H9 (cell line): ENCODE results near the gene TMED6. TPM values are rescaled to one million over a fixed set of nuclear protein-coding genes. Genes with fewer than 3 reads are reported as not detected.

Experiments used
- DNase-seq: peaks from one replicate; pipeline ENCODE4 v3.0.0-alpha.2; 2017
- H2AFZ ChIP-seq: one replicate; pipeline ENCODE4 v1.6.1; 2013; ENCODE audit warnings: mild to moderate bottlenecking, low read length, control low read depth, moderate library complexity
- H2AK5ac ChIP-seq: 2 replicates; pipeline ENCODE4 v1.6.1; 2013; ENCODE audit warnings: low read length, control low read depth, mixed read lengths; ENCODE audit not compliant: insufficient read length
- H2BK120ac ChIP-seq: one replicate; pipeline ENCODE4 v1.6.1; 2013; ENCODE audit warnings: low read depth, mild to moderate bottlenecking, low read length, control low read depth, inconsistent platforms; ENCODE audit not compliant: poor library complexity, severe bottlenecking
- H2BK12ac ChIP-seq: 2 replicates; pipeline ENCODE4 v1.6.1; 2013; ENCODE audit warnings: low read length, control low read depth, mixed read lengths, low read depth; ENCODE audit not compliant: insufficient read length
- H2BK15ac ChIP-seq: 2 replicates; pipeline ENCODE4 v1.6.1; 2013; ENCODE audit warnings: low read depth, low read length, control low read depth
- H2BK20ac ChIP-seq: one replicate; pipeline ENCODE4 v1.6.1; 2013; ENCODE audit warnings: low read depth, mild to moderate bottlenecking, low read length, control low read depth, inconsistent platforms; ENCODE audit not compliant: poor library complexity, severe bottlenecking
- H2BK5ac ChIP-seq: 2 replicates; pipeline ENCODE4 v1.6.1; 2013; ENCODE audit warnings: low read length, control low read depth, mixed read lengths; ENCODE audit not compliant: insufficient read length
- H3K14ac ChIP-seq: 2 replicates; pipeline ENCODE4 v1.6.1; 2013; ENCODE audit warnings: low read length, control low read depth; ENCODE audit not compliant: insufficient read depth
- H3K18ac ChIP-seq: 2 replicates; pipeline ENCODE4 v1.6.1; 2013; ENCODE audit warnings: low read depth, mild to moderate bottlenecking, mixed read lengths, low read length, control low read depth; ENCODE audit not compliant: insufficient read length
- H3K23ac ChIP-seq: 2 replicates; pipeline ENCODE4 v1.6.1; 2013; ENCODE audit warnings: low read length, control low read depth, mixed read lengths, low read depth; ENCODE audit not compliant: insufficient read length
- H3K23me2 ChIP-seq: 2 replicates; pipeline ENCODE4 v1.6.1; 2013; ENCODE audit warnings: low read depth, mild to moderate bottlenecking, mixed read lengths, low read length, control low read depth; ENCODE audit not compliant: insufficient read length, poor library complexity, severe bottlenecking
- H3K27ac ChIP-seq: 2 replicates; pipeline ENCODE4 v1.5.1; 2013; ENCODE audit warnings: low read length, control low read depth, mixed read lengths, low read depth; ENCODE audit not compliant: insufficient read length
- H3K27me3 ChIP-seq: 2 replicates; pipeline ENCODE4 v1.6.1; 2013; ENCODE audit warnings: low read length, control low read depth, inconsistent platforms; ENCODE audit not compliant: insufficient read depth
- H3K4ac ChIP-seq: 2 replicates; pipeline ENCODE4 v1.6.1; 2013; ENCODE audit warnings: low read depth, mild to moderate bottlenecking, control low read depth, inconsistent platforms, low read length, moderate library complexity
- H3K4me1 ChIP-seq: 2 replicates; pipeline ENCODE4 v1.6.1; 2013; ENCODE audit warnings: low read length, control low read depth, inconsistent platforms; ENCODE audit not compliant: insufficient read depth
- H3K4me2 ChIP-seq: 2 replicates; pipeline ENCODE4 v1.6.1; 2013; ENCODE audit warnings: low read length, control low read depth, mixed read lengths; ENCODE audit not compliant: insufficient read length, insufficient read depth
- H3K56ac ChIP-seq: 2 replicates; pipeline ENCODE4 v1.6.1; 2013; ENCODE audit warnings: low read depth, mild to moderate bottlenecking, mixed read lengths, low read length, control low read depth; ENCODE audit not compliant: insufficient read length
- H3K79me1 ChIP-seq: 2 replicates; pipeline ENCODE4 v1.6.1; 2013; ENCODE audit warnings: low read depth, mild to moderate bottlenecking, moderate library complexity, low read length, control low read depth, inconsistent platforms; ENCODE audit not compliant: insufficient read depth, poor library complexity, severe bottlenecking
- H3K79me2 ChIP-seq: 2 replicates; pipeline ENCODE4 v1.6.1; 2013; ENCODE audit warnings: low read length, control low read depth, inconsistent platforms; ENCODE audit not compliant: insufficient read depth
- H3K9ac ChIP-seq: 2 replicates; pipeline ENCODE4 v1.6.1; 2013; ENCODE audit warnings: low read length, control low read depth, mixed read lengths; ENCODE audit not compliant: insufficient read length; ENCODE audit errors: extremely low read depth
- H3K9me3 ChIP-seq: one replicate; pipeline ENCODE4 v1.6.1; 2013; ENCODE audit warnings: low read depth, low read length, inconsistent platforms; ENCODE audit not compliant: control insufficient read depth
- H3T11ph ChIP-seq: one replicate; pipeline ENCODE4 v1.6.1; 2013; ENCODE audit warnings: mild to moderate bottlenecking, low read length, control low read depth, inconsistent platforms
- H4K20me1 ChIP-seq: one replicate; pipeline ENCODE4 v1.6.1; 2013; ENCODE audit not compliant: control insufficient read depth, insufficient read length, insufficient read depth
- H4K5ac ChIP-seq: 2 replicates; pipeline ENCODE4 v1.6.1; 2013; ENCODE audit warnings: low read depth, mild to moderate bottlenecking, mixed read lengths, low read length, control low read depth; ENCODE audit not compliant: insufficient read length
- H4K8ac ChIP-seq: replicated peaks from 2 replicates; pipeline ENCODE4 v1.6.1; 2013; ENCODE audit warnings: low read length, control low read depth, mixed read lengths, low read depth; ENCODE audit not compliant: insufficient read length
- H4K91ac ChIP-seq: 2 replicates; pipeline ENCODE4 v1.6.1; 2013; ENCODE audit warnings: low read depth, mild to moderate bottlenecking, moderate library complexity, mixed read lengths, low read length, control low read depth; ENCODE audit not compliant: insufficient read length
- H3K27ac Mint-ChIP-seq, 3 experiments: 2 replicates in 2 of 3; 3 replicates in 1 of 3; pipeline ENCODE4 v1.8.0; 2020 to 2021; ENCODE audit warnings: mixed read lengths in 3 of 3, mild to moderate bottlenecking in 1 of 3, moderate library complexity in 1 of 3
- H3K27me3 Mint-ChIP-seq: 2 replicates; pipeline ENCODE4 v1.8.0; 2021; ENCODE audit warnings: low read depth, mild to moderate bottlenecking, moderate library complexity, mixed read lengths
- H3K36me3 Mint-ChIP-seq, 3 experiments: 2 replicates in 2 of 3; 3 replicates in 1 of 3; pipeline ENCODE4 v1.8.0; 2020 to 2021; ENCODE audit warnings: low read depth in 3 of 3, mixed read lengths in 3 of 3; ENCODE audit not compliant: insufficient read depth in 1 of 3
- H3K4me1 Mint-ChIP-seq, 2 experiments: 2 replicates each; pipeline ENCODE4 v1.8.0; 2020; ENCODE audit warnings: mixed read lengths in 2 of 2
- H3K4me3 Mint-ChIP-seq, 2 experiments: 2 replicates in 1 of 2; 3 replicates in 1 of 2; pipeline ENCODE4 v1.8.0; 2020 to 2021; ENCODE audit warnings: mild to moderate bottlenecking in 2 of 2, mixed read lengths in 2 of 2, moderate library complexity in 1 of 2
- H3K9me3 Mint-ChIP-seq, 2 experiments: 2 replicates in 1 of 2; 3 replicates in 1 of 2; pipeline ENCODE4 v1.8.0; 2020; ENCODE audit warnings: mild to moderate bottlenecking in 2 of 2, mixed read lengths in 2 of 2, moderate library complexity in 1 of 2
- CTCF ChIP-seq: fragments of 200-600 bp; sonication (generic); conservative IDR thresholded peaks from 3 replicates; pipeline ENCODE4 v1.8.0; 2021; ENCODE audit warnings: antibody characterized with exemption, mild to moderate bottlenecking
- WGBS: extraction: QIAGEN DNeasy Blood & Tissue Kit; methylation state at CpG from one replicate; pipeline ENCODE4 v1.1.7; 2013; ENCODE audit warnings: missing lambda C conversion rate, low lambda C conversion rate, mixed read lengths; ENCODE audit not compliant: insufficient read length; ENCODE audit errors: extremely low coverage; 5-methylcytosine and 5-hydroxymethylcytosine counted together
- total RNA-seq: library from RNA; stranded (reverse); gene quantifications from 2 replicates; pipeline ENCODE4 v1.2.1, GENCODE V29; 2021

The TMED6 gene
- total RNA-seq, 1 experiment from 2014 or later: 0.31 TPM

GRCh38 chr16:69364088-69364487, 12.5 kb upstream of the TMED6 start:
- Histone ChIP-seq H3K79me2 (no peaks in the 10 kb centered on the region), H3K14ac (no peak overlapping the region), H3K79me1 (no peaks in the 10 kb centered on the region), H3K9ac (no peak overlapping the region), H3K56ac (no peak overlapping the region), H3T11ph (no peak overlapping the region), H2BK20ac (no peak overlapping the region), H3K4ac (no peak overlapping the region), H3K23me2 (no peaks in the 10 kb centered on the region), H4K20me1 (no peaks in the 10 kb centered on the region), H2BK120ac (no peak overlapping the region), H3K4me2 (no peak overlapping the region), H4K91ac (no peak overlapping the region), H2AFZ (no peak overlapping the region), H2AK5ac (no peak overlapping the region), H3K18ac (no peak overlapping the region), H3K27me3 (no peaks in the 10 kb centered on the region), H2BK15ac (no peak overlapping the region), H3K27ac (no peak overlapping the region), H2BK12ac (no peak overlapping the region), H3K4me1 (no peaks in the 10 kb centered on the region), H2BK5ac (no peak overlapping the region), H4K8ac (no peak overlapping the region), H3K23ac (no peak overlapping the region), H3K9me3 (no peaks in the 10 kb centered on the region), H4K5ac (no peak overlapping the region)
- Mint-ChIP-seq H3K27me3 (no peaks in the 10 kb centered on the region), H3K4me1 (no peaks in the 10 kb centered on the region), H3K9me3 (no peaks in the 10 kb centered on the region), H3K36me3 (peaks cover 11 to 41% (median 34%) of the 10 kb centered on the region in 3 experiments; a peak in 6 of 7 replicates), H3K4me3 (no peak overlapping the region), H3K27ac (no peak overlapping the region)
- no peak for TF ChIP-seq CTCF
- WGBS: no CpG with 5 or more reads among the region's 2 CpGs
- DNase-seq: no peak
